ENCODE results near the gene MSI2. TPM values are rescaled to one million over a fixed set of nuclear protein-coding genes. Genes with fewer than 3 reads are reported as not detected.

Gene MSI2
- polyA plus RNA-seq, 12 donors = 24.1 to 40.3 (median 34.1) TPM; not detected in 1

GRCh38 chr17:57391076-57391825 is 134.9 kb downstream of the MSI2 start:
- DNase-seq = no peak

GRCh38 chr17:57391857-57392471 is 135.6 kb downstream of the MSI2 start:
- no peak for DNase-seq

- no peak for DNase-seq
These were observed 137.0 kb downstream of the MSI2 start for GRCh38 chr17:57393368-57393767.

GRCh38 chr17:57394375-57394774 is 138.1 kb downstream of the MSI2 start:
- DNase-seq = no peak

GRCh38 chr17:57395721-57396321 is 139.5 kb downstream of the MSI2 start:
- DNase-seq = no peak

GRCh38 chr17:57396511-57396921 is 140.2 kb downstream of the MSI2 start:
- no peak for DNase-seq

GRCh38 chr17:57397402-57397801 is 141.1 kb downstream of the MSI2 start:
- DNase-seq = no peak

GRCh38 chr17:57399690-57400089 is 143.4 kb downstream of the MSI2 start:
- no peak for DNase-seq

- no peak for DNase-seq
These were observed 144.3 kb downstream of the MSI2 start for GRCh38 chr17:57400648-57401047.

- DNase-seq = no peak
These were observed 145.5 kb downstream of the MSI2 start for GRCh38 chr17:57401556-57402488.

GRCh38 chr17:57402681-57403180 is 146.4 kb downstream of the MSI2 start:
- DNase-seq = no peak

- no peak for DNase-seq
These were observed 146.9 kb downstream of the MSI2 start for GRCh38 chr17:57403236-57403635.

GRCh38 chr17:57404073-57404472 is 147.8 kb downstream of the MSI2 start:
- no peak for DNase-seq

- DNase-seq = no peak
These were observed 148.6 kb downstream of the MSI2 start for GRCh38 chr17:57404795-57405490.

- DNase-seq = peak; percentile 23
These were observed 149.3 kb downstream of the MSI2 start for GRCh38 chr17:57405491-57406072.

GRCh38 chr17:57406131-57406980 is 150.0 kb downstream of the MSI2 start:
- no peak for DNase-seq

- no peak for DNase-seq
These were observed 150.6 kb downstream of the MSI2 start for GRCh38 chr17:57406981-57407286.

GRCh38 chr17:57407287-57408070 is 151.2 kb downstream of the MSI2 start:
- DNase-seq = no peak

All from muscle of arm (tissue), 12 donors.